HCT116 (cell line): ENCODE results near the gene KLHDC10.
A peak's percentile ranks its signal among the peaks of the same experiment; 100 is the strongest.

Source experiments
- CEBPB ChIP-seq: IDR thresholded peaks from 2 replicates; pipeline ENCODE4 v1.6.1; 2012; ENCODE audit warnings: low read depth
- CTCF ChIP-seq, 3 experiments: fragments of 200-600 bp in 1 of 3; sonication (generic) in 1 of 3; IDR thresholded peaks in 2 of 3; conservative IDR thresholded peaks in 1 of 3; 2 replicates each; pipeline ENCODE4 v1.5.1; 2012 to 2017; ENCODE audit warnings: low read depth in 2 of 3, low read length in 2 of 3, antibody characterized with exemption in 1 of 3, borderline replicate concordance in 1 of 3, control low read depth in 1 of 3, mild to moderate bottlenecking in 1 of 3, mixed read lengths in 1 of 3, mixed run types in 1 of 3, moderate library complexity in 1 of 3; ENCODE audit not compliant: insufficient read depth in 1 of 3
- EGR1 ChIP-seq: IDR thresholded peaks from 2 replicates; pipeline ENCODE4 v1.6.1; 2012; ENCODE audit warnings: low read depth
- EZH2 ChIP-seq: fragments of 200-600 bp; sonication (generic); IDR thresholded peaks from 2 replicates; pipeline ENCODE4 v1.6.1; 2017; ENCODE audit warnings: antibody characterized with exemption, mixed run types
- POLR2A ChIP-seq: IDR thresholded peaks from 2 replicates; pipeline ENCODE4 v1.7.0; 2011; ENCODE audit warnings: borderline replicate concordance; ENCODE audit not compliant: insufficient read depth, insufficient read length; ENCODE audit errors: extremely low read depth
- POLR2AphosphoS5 ChIP-seq: IDR thresholded peaks from 2 replicates; pipeline ENCODE4 v1.6.1; 2011; ENCODE audit warnings: mild to moderate bottlenecking, low read depth, low read length, moderate library complexity
- REST ChIP-seq: IDR thresholded peaks from 2 replicates; pipeline ENCODE4 v1.6.1; 2012; ENCODE audit warnings: low read depth
- SRF ChIP-seq: IDR thresholded peaks from 2 replicates; pipeline ENCODE4 v1.6.1; 2012; ENCODE audit warnings: low read depth
- YY1 ChIP-seq: IDR thresholded peaks from 2 replicates; pipeline ENCODE4 v1.6.1; 2011; ENCODE audit warnings: low read length, low read depth, moderate library complexity, mild to moderate bottlenecking; ENCODE audit not compliant: insufficient replicate concordance; ENCODE audit errors: extremely low read depth

GRCh38 chr7:130063036-130063435, 7.3 kb upstream of the KLHDC10 start:
- TF ChIP-seq POLR2A (no peak), CTCF (IDR thresholded peaks at IDR 0.05 in 2 of 3, conservative IDR thresholded peaks at IDR 0.05 in 1 of 3; ENCODE audit: borderline replicate concordance in 1 of 3, insufficient read depth in 1 of 3, low read depth in 2 of 3, low read length in 2 of 3) (peak; percentile 61 to 93 (median 91); a peak in 5 of 6 replicates), EZH2 (no peak), EGR1 (no peak), REST (no peak), POLR2AphosphoS5 (no peak), CEBPB (no peak), YY1 (no peak), SRF (no peak)
